Activated naive CD4-positive, alpha-beta T cell treated with anti-CD3 and anti-CD28 coated beads, Interleukin-2, amount 50 U/mL, for 72 hours (primary cell): Measurements from ENCODE around the gene MAP2K2. TPM values are rescaled to one million over a fixed set of nuclear protein-coding genes. Genes with fewer than 3 reads are reported as not detected.
"Not testable (repeated sequence)": the region's sequence is repeated elsewhere in the genome, so short reads cannot be mapped to it uniquely, and the experiment has no call there.

Experiments
- ATAC-seq, 2 donors: fragments of 150-1000 bp; cut with Tn5 transposase; 2 replicates each; pipeline ENCODE4 v1.10.0; 2021; ENCODE audit warnings: mild to moderate bottlenecking in 2 of 2, moderate library complexity in 2 of 2
- DNase-seq, 2 donors: peaks; one replicate each; pipeline ENCODE4 v3.0.0; 2021 to 2022; ENCODE audit warnings: low spot score in 2 of 2
- H3K27ac Mint-ChIP-seq, 2 donors: one replicate each; pipeline ENCODE4 v1.8.0; 2022; ENCODE audit warnings: mild to moderate bottlenecking in 2 of 2, mixed read lengths in 2 of 2
- H3K36me3 Mint-ChIP-seq, 2 donors: one replicate each; pipeline ENCODE4 v1.8.0; 2022; ENCODE audit warnings: mixed read lengths in 2 of 2
- H3K9me3 Mint-ChIP-seq, 2 donors: one replicate each; pipeline ENCODE4 v1.8.0; 2022; ENCODE audit warnings: mixed read lengths in 2 of 2
- total RNA-seq, 2 donors: library from RNA; stranded (reverse); gene quantifications; one replicate each; pipeline ENCODE4 v1.2.3, GENCODE V29; 2022

The MAP2K2 gene
- total RNA-seq, 2 donors from 2014 or later: 125 to 187 TPM

DNA sequence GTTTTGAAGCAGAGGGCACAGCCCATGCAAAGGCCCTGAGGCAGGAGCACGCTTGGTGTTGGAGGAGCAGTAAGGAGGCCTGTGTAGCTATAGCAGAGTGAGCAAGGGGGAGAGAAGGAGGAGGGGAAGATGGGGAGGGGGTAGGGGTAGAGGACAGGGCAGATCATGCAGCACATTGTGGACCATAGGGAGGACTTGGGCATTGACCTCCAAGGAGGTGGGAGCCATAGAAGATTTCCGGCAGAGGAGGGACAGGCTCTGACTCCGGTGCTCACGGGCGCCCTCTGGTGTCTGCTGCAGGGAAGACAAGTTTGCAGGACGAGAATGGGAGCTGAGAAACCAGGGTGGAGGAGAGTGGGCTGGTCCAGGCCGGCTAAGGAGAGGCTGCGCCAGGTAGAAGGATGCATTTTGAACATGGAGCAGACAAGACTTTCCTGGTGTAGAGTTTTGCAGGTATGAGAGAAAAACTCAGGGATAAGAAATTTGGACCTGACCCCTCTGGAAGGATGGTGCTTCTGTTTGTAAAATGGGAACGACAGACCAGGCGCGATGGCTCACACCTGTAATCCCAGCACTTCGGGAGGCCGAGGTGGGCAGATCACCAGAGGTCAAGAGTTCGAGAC, 15.8 kb upstream of the MAP2K2 start:
- no peaks in the 10 kb centered on the region for H3K9me3 Mint-ChIP-seq
- peak; percentile 90 to 98 for DNase-seq
- no peaks in the 10 kb centered on the region for H3K36me3 Mint-ChIP-seq
- H3K27ac Mint-ChIP-seq: peak overlapping the region in 1 of 2 donors; percentile 77
- peak; percentile 85 to 96 for ATAC-seq

DNA sequence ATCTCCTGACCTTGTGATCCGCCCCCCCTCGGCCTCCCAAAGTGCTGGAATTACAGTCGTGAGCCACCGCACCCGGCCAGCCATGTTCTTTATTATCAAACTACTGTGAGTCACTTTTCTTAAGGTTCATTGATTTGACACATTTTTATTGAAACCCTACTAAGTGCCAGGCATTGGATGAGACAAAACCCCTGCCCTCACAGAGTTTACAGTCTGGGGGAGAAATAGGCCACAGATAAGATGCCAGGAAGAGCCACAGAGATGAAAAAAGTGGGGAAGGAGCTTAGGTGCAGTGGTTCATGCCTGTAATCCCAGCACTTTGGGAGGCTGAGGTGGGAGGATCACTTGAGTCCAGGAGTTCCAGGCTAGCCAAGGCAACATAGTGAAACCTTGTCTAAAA, 14.5 kb upstream of the MAP2K2 start:
- no peak for DNase-seq
- no peak for ATAC-seq
- no peaks in the 10 kb centered on the region for H3K9me3 Mint-ChIP-seq

DNA sequence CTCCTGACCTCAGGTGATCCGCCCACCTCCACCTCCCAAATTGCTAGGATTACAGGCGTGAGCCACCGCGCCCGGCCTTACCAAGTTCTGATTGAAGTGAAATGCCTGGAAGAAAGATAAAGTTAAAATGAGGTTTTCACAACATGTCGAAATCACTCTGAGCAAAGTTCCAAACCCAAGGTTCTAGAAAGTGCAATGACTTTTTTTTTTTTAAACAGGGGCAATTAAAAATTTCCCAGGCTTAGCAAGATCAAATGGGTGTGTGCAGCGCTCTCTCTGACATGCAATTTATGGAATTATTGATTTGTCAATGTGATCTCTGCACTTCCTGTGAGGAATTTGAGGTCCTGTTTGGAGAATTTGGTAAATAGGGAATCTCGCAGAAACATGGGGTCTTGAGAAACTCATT, 12.8 kb upstream of the MAP2K2 start:
- Mint-ChIP-seq H3K27ac (no peak overlapping the region), H3K9me3 (no peaks in the 10 kb centered on the region), H3K36me3 (no peaks in the 10 kb centered on the region)
- ATAC-seq (no peak), DNase-seq (no peak)

More for the DNA sequence above, 14.5 kb upstream of the MAP2K2 start:
- Mint-ChIP-seq H3K36me3 (no peaks in the 10 kb centered on the region), H3K27ac (no peak overlapping the region)

DNA sequence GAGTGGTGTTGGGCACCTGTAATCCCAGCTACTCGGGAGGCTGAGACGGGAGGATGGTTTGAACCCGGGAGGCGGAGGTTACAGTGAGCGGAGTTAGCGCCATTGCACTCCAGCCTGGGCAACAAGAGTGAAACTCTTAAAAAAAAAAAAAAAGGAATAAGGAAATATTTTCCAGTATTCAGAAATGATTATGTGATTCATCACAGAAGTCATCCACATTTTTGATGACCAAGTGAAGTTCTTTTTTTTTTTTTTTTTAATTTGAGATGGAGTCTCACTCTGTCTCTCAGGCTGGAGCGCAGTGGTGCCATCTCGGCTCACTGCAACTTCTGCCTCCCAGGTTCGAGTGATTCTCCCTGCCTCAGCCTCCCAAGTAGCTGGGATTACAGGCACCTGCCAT, 11.5 kb upstream of the MAP2K2 start:
- not testable (repeated sequence) for H3K27ac Mint-ChIP-seq, H3K36me3 Mint-ChIP-seq, DNase-seq, H3K9me3 Mint-ChIP-seq, ATAC-seq

DNA sequence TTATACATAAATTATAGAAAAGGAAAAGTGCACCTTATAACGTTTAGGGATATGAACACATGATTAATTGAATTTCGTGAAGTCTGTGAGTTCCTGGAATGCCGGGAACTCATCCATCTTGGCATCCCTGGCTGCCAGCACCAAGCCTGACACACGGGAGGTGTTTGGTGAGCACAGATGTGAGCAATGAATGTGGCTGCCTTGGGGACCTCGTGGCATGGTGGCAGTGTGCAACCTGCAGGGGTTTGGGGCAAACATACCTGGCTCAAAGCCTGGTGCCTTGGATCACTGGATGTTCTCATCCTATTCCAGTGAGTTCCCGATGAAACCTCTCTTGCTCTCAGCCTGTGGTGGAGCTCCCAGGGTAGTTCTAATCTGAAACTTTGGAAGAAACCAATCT, 10.4 kb upstream of the MAP2K2 start:
- H3K27ac Mint-ChIP-seq: no peak overlapping the region
- no peaks in the 10 kb centered on the region for H3K36me3 Mint-ChIP-seq
- no peaks in the 10 kb centered on the region for H3K9me3 Mint-ChIP-seq
- no peak for ATAC-seq
- DNase-seq: no peak

DNA sequence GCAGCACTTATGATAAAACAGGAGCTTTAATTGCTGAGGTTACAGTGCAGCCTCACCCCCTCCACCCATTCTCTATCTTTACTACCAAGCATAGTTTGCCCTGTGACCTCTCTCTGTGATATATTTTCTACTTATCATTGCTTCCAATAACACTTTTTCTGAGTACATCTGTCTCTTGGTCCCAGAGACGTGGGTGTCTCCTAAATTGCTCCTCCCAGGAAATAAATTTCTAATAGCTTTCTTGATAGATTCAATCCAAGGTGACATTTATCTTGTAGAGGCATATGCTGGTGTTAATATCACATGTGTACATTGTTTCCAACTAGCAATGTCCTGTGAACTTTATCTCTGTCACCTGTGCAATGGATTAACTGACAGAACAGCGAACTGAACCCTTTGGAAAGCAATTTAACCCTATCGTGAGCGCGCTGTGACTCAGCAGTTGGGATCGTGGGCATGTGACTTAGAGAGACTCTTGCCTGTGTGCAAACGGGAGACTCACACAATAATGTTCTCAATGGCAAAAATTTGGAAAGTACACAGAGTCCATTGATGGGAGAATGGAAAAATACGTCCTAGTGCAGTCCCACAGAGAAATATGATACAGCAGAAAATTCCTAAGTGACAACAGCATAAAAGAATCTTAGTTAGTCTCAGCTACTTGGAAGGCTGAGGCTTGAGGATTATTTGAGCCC, 7.0 kb upstream of the MAP2K2 start:
- no peak for ATAC-seq
- Mint-ChIP-seq H3K9me3 (no peaks in the 10 kb centered on the region), H3K27ac (peak overlapping the region in 1 of 2 donors; percentile 35), H3K36me3 (no peaks in the 10 kb centered on the region)
- no peak for DNase-seq

DNA sequence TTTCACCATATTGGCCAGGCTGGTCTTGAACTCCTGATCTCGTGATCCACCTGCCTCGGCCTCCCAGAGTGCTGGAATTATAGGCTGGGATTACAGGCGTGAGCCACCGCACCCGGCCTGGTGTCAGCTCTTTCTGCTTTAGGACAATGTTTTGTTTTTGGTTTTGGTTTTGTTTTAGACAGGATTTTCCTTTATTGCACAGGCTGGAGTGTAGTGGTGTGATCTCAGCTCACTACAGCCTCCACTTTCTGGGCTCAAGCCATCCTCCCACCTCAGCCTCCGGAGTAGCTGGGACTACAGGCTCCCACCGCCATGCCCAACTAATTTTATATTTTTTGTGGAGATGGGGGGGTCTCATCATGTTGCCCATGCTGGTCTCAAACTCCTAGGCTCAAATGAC, 5.1 kb upstream of the MAP2K2 start:
- peak overlapping the region in 1 of 2 donors; percentile 22 for H3K27ac Mint-ChIP-seq
- not testable (repeated sequence) for H3K36me3 Mint-ChIP-seq, H3K9me3 Mint-ChIP-seq, ATAC-seq, DNase-seq

DNA sequence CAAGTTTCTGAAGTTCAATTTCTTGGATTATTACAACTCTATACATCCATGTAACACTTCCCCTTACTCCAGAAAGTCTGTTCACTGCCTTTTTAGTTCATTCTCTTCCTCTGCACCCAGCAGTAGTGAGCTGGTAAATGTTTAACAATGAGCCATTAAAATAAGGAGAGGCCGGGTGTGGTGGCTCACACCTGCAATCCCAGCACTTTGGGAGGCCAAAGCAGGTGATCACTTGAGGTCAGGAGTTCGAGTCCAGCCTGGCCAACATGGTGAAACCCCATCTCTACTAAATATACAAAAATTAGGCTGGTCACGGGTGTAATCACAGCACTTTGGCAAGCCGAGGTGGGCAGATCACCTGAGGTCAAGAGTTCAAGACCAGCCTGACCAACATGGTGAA, 3.4 kb upstream of the MAP2K2 start:
- H3K27ac Mint-ChIP-seq, DNase-seq, ATAC-seq, H3K9me3 Mint-ChIP-seq, H3K36me3 Mint-ChIP-seq: not testable (repeated sequence)

DNA sequence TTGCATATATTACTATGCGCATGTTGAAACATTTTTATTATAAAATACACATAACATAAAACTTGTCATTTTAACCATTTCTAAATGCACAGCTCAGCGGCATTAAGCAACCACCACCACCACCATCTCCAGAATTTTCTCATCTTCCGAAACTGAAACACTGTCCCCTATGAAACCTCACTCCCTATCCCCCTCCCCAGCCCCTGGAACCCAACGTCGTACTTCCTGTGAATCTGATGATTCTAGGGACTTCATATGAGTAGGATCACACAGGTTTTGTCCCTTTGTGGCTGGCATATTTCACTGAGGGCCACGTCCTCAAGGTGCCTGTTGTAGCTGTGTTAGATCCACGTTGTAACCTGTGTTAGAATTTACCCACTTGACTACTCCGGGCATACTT, 716 bp upstream of the MAP2K2 start:
- ATAC-seq (no peak), DNase-seq (no peak)
- Mint-ChIP-seq H3K27ac (peak overlapping the region; percentile 40 to 92), H3K9me3 (no peaks in the 10 kb centered on the region), H3K36me3 (peaks cover 5% of the 10 kb centered on the region in 2 donors)

DNA sequence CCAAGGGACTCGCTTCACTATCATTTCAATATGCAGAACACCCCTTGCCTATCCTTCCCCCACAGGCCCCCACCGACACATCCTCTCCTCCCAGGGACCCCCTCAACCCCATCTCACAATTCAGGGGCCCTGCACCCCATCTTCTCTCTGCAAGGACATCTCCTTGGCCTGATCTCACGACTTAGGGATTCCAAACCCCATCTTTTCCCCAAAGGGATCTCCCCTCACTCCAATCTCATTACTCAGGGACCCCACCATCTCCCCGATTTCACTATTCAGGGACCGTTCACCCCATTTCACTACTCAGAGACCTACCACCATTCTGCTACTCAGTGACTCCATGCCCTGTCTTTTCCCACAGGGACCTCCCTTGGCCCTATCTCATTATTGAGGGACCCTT, 1.4 kb downstream of the MAP2K2 start:
- ATAC-seq (no peak), DNase-seq (no peak)
- Mint-ChIP-seq H3K36me3 (peaks cover 5% of the 10 kb centered on the region in 2 donors), H3K27ac (peak overlapping the region; percentile 92 to 99), H3K9me3 (no peaks in the 10 kb centered on the region)

DNA sequence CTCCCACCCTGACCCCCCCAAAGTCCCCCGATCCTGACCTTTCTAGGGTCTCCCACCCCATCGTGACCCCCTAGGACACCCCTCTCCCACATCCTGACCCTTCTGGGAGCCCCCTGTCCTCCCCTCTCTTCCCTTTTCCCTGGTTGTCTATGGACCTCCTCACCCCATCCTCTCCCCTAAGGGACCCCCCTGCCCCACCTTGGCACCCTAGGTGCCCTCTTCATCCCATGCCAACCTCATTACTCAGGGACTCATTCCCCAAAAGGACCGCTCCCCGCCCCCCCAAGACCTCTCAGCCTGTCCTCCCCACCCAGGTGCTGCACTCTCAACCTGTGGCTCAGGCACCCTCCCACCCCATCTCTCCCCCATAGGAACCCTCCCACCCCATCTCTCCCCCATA, 2.1 kb downstream of the MAP2K2 start:
- ATAC-seq: no peak
- no peak for DNase-seq
- H3K9me3 Mint-ChIP-seq: no peaks in the 10 kb centered on the region
- no peak overlapping the region for H3K27ac Mint-ChIP-seq
- peaks cover 5% of the 10 kb centered on the region in 2 donors for H3K36me3 Mint-ChIP-seq

DNA sequence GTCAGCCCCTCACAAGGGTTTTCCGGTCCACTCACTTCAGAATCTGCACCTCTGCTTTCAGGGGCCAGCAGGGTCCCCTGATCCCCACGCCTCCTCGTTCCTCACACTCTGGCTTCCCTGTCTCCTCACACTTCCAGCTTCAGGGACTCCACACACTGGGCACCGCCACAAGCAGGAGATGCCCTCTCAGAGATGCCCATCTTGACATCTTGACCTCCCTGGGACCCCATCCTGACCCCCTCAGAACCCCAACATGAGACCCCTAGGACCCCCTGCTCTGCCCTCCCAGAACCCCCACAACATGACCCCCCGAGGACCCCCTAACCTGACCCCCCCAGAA, 2.7 kb downstream of the MAP2K2 start:
- no peak overlapping the region for H3K27ac Mint-ChIP-seq
- no peak for ATAC-seq
- DNase-seq: no peak
- H3K9me3 Mint-ChIP-seq: no peaks in the 10 kb centered on the region
- H3K36me3 Mint-ChIP-seq: peaks cover 5% of the 10 kb centered on the region in 2 donors

DNA sequence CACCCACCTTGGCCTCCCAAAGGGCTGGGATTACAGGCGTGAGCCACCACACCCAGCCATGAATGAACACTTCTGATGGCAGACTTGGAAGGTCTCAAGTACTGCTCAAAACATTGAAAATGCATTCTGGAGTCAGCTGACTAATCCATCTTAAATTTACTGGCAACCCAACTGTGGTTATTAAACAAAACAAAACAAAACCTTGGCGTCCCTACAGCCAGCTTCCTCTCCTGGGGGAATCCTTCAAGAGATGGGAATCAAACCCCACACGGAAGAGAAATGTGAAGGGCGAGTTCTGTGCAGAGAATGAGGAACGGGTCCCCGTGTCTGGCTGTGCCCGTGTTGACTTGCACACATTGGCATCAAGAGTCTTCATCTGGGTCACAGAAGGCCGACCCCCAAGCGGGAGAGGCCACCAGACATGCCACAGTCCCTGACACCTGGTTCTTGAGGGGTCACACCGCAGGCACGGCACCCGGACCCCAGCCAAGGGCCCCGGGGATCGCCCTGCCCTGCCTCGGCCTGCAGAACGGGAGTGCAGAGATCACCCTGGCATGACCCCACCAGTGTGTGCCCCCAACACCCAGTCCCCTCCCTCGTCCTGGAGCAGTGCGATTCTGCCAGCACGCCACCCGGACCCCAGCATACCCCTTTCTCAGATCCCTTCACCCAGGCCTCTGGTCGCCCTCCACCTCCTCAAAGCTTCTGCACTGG, 3.2 kb downstream of the MAP2K2 start:
- Mint-ChIP-seq H3K9me3 (no peaks in the 10 kb centered on the region), H3K36me3 (peaks cover 5% of the 10 kb centered on the region in 2 donors), H3K27ac (no peak overlapping the region)
- no peak for DNase-seq
- ATAC-seq: no peak

DNA sequence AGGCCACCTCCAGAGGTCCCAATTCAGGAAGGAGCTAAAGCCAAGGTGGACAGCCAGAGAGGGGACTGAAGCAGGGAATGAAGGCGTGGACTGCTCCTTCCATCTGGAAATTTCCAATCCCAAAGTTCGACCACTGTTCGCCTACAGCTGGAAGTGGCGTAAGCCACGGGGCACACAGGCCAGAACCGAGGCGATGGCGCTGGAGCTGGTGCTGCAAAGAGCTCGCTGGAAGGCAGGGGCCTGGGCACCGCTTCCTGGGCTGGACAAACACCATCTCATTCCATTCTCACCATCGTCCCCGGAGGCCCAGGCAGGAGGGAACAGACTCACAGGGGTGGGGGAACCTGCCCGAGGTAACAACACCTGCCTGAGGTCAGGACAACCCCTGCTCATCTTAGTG, 4.2 kb downstream of the MAP2K2 start:
- Mint-ChIP-seq H3K36me3 (peaks cover 5% of the 10 kb centered on the region in 2 donors), H3K27ac (peak overlapping the region; percentile 28 to 90), H3K9me3 (no peaks in the 10 kb centered on the region)
- ATAC-seq: no peak
- DNase-seq: no peak

DNA sequence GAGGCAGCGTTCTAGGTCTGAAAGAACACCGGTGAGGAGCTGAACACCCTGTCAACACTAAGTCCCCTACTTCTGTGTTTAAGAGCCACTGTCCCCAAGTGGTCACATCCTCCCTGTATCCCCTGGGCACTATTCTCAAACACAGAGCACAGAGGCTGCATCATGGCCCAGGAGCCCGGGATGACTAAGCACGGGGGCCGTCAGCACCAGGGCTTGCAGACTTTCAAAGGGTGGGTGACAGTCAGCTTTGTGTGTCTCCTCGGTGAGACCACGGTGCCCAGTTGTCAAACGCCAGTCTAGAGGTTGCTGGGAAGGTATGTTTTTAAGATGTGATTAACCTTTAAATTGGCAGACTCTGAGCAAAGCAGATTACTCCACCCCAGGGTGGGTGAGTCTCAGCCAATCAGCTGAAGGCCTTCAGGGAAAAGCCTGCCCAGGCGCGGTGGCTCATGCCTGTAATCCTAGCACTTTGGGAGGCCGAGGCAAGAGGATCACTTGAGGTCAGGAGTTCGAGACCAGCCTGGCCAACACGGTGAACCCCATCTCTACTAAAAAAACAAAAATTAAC, 8.0 kb downstream of the MAP2K2 start:
- Mint-ChIP-seq H3K36me3 (peaks cover 8 to 14% of the 10 kb centered on the region in 2 donors), H3K9me3 (no peaks in the 10 kb centered on the region), H3K27ac (peak overlapping the region; percentile 29 to 90)
- ATAC-seq: peak in 1 of 2 donors; percentile 51
- DNase-seq: no peak

DNA sequence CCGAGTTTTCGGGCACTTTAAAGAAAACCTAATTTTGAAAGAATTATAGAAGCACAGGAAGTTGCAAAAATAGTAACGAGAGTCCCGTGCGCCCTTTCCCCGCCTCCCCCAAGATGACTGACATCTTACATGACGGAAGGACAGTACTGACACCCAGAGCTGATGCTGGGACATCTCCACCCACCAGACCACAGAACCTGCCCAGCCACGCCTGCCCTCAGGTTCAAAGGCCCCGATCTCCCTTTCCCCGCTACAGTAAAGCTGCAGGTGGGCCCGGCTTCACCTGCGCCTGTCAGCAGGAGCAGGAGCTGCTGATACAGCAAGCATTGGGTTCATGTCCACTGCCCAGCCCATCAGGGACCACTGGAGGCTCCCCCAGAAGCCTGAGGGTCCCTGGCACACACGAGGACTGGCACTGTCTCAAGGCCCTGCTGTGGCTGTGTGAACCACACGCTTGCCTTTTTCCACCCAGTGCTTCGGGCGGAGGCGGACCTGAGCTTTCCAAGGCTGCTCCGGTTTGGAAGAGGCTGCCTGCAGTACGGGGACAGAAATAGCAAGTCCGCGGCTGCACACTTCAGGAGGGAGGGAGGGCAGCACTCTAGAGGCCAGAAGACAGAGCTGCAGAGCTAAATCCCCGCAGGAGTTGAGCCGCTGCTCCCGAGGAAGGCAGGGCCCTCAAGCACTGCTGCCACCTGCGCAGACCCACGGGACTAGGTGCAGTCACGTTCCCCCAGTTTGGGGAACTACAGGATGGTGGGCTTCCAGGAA, 8.7 kb downstream of the MAP2K2 start:
- ATAC-seq: peak; percentile 90 to 97
- no peaks in the 10 kb centered on the region for H3K9me3 Mint-ChIP-seq
- H3K27ac Mint-ChIP-seq: peak overlapping the region; percentile 89 to 90
- DNase-seq: peak in 1 of 2 donors; percentile 31
- H3K36me3 Mint-ChIP-seq: peaks cover 12 to 21% of the 10 kb centered on the region in 2 donors

DNA sequence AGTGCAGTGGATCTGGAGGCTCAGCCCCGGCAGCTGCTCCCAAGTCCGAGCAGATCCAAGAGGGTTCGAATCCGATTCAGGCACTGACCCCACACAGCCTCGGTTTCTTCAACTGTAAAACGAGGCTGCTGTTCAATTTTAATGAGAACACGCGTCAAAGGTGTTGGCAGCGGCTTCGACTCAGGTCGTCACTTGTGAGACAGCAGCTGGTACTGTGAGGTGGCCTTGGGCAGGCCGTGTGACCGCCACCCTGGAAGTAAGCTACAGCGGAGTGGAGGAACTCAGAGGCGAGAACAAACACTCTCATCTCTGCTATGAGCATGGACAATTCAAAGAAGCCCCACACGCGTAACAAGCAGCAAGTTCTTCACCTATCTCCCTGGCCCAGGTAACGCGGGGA, 9.7 kb downstream of the MAP2K2 start:
- no peaks in the 10 kb centered on the region for H3K9me3 Mint-ChIP-seq
- peaks cover 12 to 31% of the 10 kb centered on the region in 2 donors for H3K36me3 Mint-ChIP-seq
- no peak for ATAC-seq
- no peak for DNase-seq
- H3K27ac Mint-ChIP-seq: no peak overlapping the region
